ENCODE data around the gene GAN.

The GAN gene

DNA sequence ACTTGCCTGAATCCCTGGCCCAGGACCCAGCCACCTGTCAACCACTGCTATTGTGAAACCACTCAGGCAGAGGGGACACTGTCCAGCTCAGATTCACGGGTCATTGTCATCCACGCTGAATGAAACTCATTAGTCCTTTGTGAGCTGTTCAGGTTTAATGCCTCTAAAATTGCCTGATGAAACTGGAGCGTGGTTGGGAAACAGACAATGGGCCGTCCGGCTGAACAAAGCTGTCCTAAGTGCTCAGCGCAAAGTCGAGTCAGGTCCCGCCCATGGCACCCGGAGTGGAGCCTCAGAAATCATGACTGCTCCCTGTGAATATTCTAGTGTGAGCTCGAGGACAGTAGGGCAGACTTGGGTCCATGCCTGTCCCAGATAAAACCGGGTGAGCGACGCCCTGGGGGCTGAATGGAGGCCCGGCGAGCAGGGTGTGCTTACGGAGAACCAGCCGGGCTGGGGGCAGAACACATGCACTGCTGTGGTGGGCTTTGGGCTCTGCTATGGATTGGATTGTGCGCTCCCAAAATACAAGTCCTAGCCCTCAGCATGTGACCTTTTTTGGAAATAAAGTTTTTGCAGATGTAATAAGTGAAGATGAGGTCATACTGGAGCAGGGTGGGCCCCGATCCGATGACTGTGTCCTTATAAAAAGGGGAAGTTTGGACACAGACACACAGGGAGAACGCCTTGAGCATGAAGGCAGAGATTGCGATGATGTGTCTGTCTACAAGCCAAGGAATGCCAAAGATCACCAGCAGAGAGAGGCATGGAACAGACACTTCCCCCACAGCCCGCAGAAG, 117.0 kb downstream of the GAN start:
- no peak for DNase-seq (ENCODE audit: low spot score)

DNA sequence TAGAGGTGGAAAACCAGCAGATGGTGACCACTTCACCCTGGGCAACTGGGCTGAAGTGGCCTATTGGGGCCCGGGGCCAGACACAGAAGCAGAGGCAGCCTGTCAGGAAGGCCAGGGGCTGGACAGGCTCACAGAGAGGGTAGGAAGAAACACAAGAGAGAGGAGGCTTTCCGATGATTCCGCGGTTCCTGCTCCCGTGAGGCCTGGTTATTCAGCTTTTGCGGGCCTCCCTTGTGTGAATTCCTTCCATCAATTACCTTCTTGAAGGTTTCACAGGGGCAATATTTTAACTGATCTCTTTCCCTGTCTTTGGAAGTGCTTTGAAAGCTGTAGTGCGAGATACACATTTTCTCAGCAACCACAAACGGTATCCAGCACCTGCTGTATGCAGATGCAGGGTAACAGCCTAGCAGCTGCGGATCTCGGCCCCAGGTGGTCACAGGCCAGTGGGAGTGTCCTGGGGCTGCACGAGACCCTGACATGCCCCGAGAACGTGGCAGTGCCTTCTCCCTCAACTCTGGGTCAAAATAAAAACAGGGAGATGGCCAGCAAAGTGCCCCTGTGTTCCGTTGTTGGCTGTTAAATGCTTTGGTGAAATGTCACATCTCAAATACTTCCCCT, 118.3 kb downstream of the GAN start:
- DNase-seq (ENCODE audit: low spot score): no peak

DNA sequence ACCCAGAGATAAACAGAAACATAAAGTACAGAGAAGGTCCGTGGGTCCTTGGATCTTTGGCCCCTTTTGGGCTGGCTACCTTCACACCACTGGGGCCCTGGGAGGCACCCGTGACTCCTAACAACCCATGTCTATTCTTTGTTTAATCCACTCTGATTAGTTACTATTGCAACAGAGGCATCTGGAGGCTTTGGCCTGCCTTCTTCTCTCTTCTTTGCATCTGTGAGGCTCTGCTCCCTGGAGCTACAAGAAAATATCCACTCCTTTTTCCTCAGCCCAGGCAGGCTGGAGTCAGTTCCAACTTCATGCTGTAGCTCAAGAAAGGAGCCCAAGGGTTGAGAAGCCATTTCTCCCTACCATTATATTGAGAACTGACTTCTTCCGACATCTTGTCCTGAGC, 120.3 kb downstream of the GAN start:
- no peak for DNase-seq (ENCODE audit: low spot score)

DNA sequence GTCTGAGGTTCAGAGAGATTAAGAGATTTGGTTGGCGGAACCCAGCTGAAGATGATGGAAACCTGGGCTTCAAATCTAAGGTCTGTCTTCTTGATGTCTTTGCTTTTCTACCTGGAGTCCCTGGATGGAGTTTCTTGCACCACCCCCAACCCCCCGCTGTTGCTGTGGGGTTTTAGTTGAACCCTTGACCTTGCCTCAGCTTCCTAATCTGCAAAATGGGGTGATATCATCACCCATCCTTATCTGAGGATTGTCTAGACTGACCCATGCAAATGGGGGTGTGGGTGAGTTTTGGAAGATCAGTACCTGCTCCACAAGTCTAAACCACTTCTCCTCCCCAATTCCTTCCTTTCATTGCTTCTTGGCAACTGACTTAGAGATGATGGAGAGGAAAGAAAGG, 120.8 kb downstream of the GAN start:
- DNase-seq (ENCODE audit: low spot score): no peak

DNA sequence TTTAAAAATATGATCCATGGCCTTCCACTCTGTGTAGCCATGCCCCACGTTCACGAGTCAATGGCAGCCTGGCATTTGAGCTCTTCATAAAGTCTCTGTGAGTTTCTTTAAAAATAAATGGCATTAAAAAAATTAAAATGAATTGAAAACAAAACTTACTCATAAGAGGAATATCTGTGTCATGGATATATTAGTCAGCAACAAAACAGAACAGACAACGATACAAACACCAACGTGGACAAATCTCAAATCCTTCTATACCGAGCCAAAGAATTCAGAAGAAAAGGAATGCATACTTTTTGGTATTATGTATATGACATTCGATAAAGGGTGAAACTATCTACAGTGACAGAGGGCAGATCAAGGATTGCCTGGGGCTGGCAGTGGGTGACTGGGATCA, 121.6 kb downstream of the GAN start:
- DNase-seq (ENCODE audit: low spot score): no peak

DNA sequence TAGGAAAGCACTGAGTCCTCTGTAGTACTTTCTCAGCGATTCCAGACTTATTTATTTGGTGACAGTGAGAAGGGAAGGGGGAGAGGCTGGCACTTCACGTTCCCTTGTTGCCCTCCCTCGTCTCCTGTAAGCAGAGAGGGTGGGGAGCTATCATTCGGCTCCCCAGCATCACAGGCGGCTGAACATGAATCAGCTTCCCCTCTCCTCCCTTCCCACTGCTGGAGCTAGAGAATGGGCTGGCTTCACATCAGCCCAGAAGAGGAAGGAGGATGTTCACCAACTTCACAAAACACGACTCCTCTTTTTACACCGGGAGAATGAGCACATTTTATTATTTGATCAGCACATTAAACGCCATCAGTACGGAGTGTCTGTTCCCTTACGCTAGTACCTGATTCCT, 123.1 kb downstream of the GAN start:
- no peak for DNase-seq (ENCODE audit: low spot score)

All from pons (tissue), 1 donor.